PC-9 (cell line): ENCODE data around the gene CXCR1. TPM values are rescaled to one million over a fixed set of nuclear protein-coding genes. Genes with fewer than 3 reads are reported as not detected.

Experiments used
- BruUV-seq: library from RNA; stranded (reverse); fragments of 400-500 nt; replicated peaks from 2 replicates; lab custom pipeline; 2021; lab: Mats Ljungman, UMichigan
- CTCF ChIA-PET: fragments of 300-600 bp; sonication (Branson Sonifier 250); formaldehyde crosslinking; loops from one replicate; lab custom pipeline; 2022; ENCODE audit warnings: antibody characterized with exemption; lab: Charles Lee
- POLR2A ChIA-PET: fragments of 300-600 bp; sonication (Branson Sonifier 250); formaldehyde crosslinking; loops from one replicate; lab custom pipeline; 2022; ENCODE audit warnings: antibody characterized with exemption; ENCODE audit not compliant: unreplicated experiment; lab: Charles Lee
- DNase-seq, 2 experiments: peaks; one replicate each; pipeline versions ENCODE4 v3.0.0 to v3.0.0-alpha.2; 2015 to 2022; ENCODE audit warnings: mixed read lengths in 1 of 2
- H2AFZ ChIP-seq: fragments of 200-600 bp; sonication (generic); 2 replicates; pipeline ENCODE4 v1.8.1; 2017; ENCODE audit warnings: antibody characterized with exemption
- H3F3A ChIP-seq: fragments of 200-600 bp; sonication (generic); 2 replicates; pipeline ENCODE4 v1.8.1; 2017; ENCODE audit warnings: antibody characterized with exemption, mild to moderate bottlenecking, low read depth; ENCODE audit not compliant: insufficient read depth
- H3K27ac ChIP-seq: fragments of 200-600 bp; sonication (generic); 2 replicates; pipeline ENCODE4 v1.6.1; 2016; ENCODE audit warnings: mixed run types
- H3K27me3 ChIP-seq: fragments of 200-600 bp; sonication (generic); 2 replicates; pipeline ENCODE4 v1.6.1; 2016; ENCODE audit warnings: low read depth, mixed run types; ENCODE audit not compliant: insufficient read depth
- H3K36me3 ChIP-seq: fragments of 200-600 bp; sonication (generic); 2 replicates; pipeline ENCODE4 v1.6.1; 2016; ENCODE audit warnings: low read depth, mixed run types
- H3K4me1 ChIP-seq: fragments of 200-600 bp; sonication (generic); replicated peaks from 2 replicates; pipeline ENCODE4 v1.6.1; 2016; ENCODE audit warnings: mixed run types; ENCODE audit not compliant: insufficient read depth
- H3K4me2 ChIP-seq: fragments of 200-600 bp; sonication (generic); 2 replicates; pipeline ENCODE4 v1.6.1; 2017; ENCODE audit warnings: mixed run types
- H3K4me3 ChIP-seq: fragments of 200-600 bp; sonication (generic); 2 replicates; pipeline ENCODE4 v1.6.1; 2016; ENCODE audit warnings: mixed run types
- H3K79me2 ChIP-seq: fragments of 200-600 bp; sonication (generic); 2 replicates; pipeline ENCODE4 v1.6.1; 2017; ENCODE audit warnings: low read depth, mixed run types
- H3K9me2 ChIP-seq: fragments of 200-600 bp; sonication (generic); 2 replicates; pipeline ENCODE4 v1.8.1; 2017; ENCODE audit warnings: mild to moderate bottlenecking; ENCODE audit not compliant: insufficient read depth
- H3K9me3 ChIP-seq: fragments of 200-600 bp; sonication (generic); 2 replicates; pipeline ENCODE4 v1.8.1; 2016; ENCODE audit warnings: low read depth; ENCODE audit not compliant: insufficient read depth
- H4K20me1 ChIP-seq: fragments of 200-600 bp; sonication (generic); 2 replicates; pipeline ENCODE4 v1.8.1; 2017; ENCODE audit not compliant: insufficient read depth
- EZH2 ChIP-seq: fragments of 200-600 bp; sonication (generic); IDR thresholded peaks from 2 replicates; pipeline ENCODE4 v1.8.0; 2017; ENCODE audit warnings: antibody characterized with exemption, low read depth
- intact Hi-C: fragments of 100-400 bp; cut with micrococcal nuclease; formaldehyde crosslinking; loops from one replicate; pipeline ENCODE4 v1.10.0; 2022; ENCODE audit not compliant: unreplicated experiment
- total RNA-seq: library from RNA; stranded (reverse); gene quantifications from 2 replicates; pipeline ENCODE4 v1.2.3, GENCODE V29; 2021
- TF ChIP-seq, protein P1 (sequence below): fragments of 200-600 bp; sonication (generic); conservative IDR thresholded peaks from 2 replicates; pipeline ENCODE4 v1.6.1; 2017; ENCODE audit warnings: mixed run types, antibody characterized with exemption, mild to moderate bottlenecking, moderate library complexity

Gene CXCR1
- total RNA-seq, 1 experiment from 2014 or later: not detected

DNA sequence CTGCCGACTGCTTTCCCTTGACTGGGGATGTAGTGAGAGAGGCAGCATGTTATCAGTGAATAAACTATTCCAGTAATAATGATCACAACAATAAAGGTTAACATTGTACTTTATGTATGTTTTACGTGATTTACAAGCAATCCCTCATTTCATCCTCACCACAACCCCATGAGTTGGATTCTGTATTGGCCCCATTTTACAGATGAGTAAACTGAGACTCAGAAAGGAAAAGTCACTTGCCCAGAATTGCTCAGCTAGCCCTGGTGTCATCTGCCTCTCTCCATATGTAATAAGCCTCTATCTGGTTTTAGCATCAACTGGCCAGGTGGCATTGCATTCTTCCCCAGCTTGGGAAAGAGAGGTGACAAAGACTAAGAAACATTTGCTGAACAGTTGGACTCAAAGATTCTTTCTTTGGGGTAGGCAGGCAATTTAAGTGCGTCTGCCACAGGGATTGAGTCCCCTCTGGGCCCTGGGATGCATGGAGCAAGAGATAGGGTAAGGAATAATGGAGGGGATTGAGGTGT lies 38.8 kb downstream of the CXCR1 start:
- intact Hi-C loops: no loop called here
- BruUV-seq: no TSS peak
- H3K4me3 ChIP-seq: no peak overlapping the region
- H4K20me1 ChIP-seq: no peaks in the 10 kb centered on the region
- H3K27ac ChIP-seq: no peak overlapping the region
- no peaks in the 10 kb centered on the region for H3F3A ChIP-seq
- no peak for DNase-seq
- POLR2A ChIA-PET: no interaction called here
- CTCF ChIA-PET: no interaction called here
- H3K79me2 ChIP-seq: no peaks in the 10 kb centered on the region
- H3K36me3 ChIP-seq: no peaks in the 10 kb centered on the region
- no peak overlapping the region for H3K4me2 ChIP-seq
- H3K9me2 ChIP-seq: no peaks in the 10 kb centered on the region
- H2AFZ ChIP-seq: no peak overlapping the region
- H3K4me1 ChIP-seq: no peaks in the 10 kb centered on the region
- no peaks in the 10 kb centered on the region for H3K9me3 ChIP-seq
- TF ChIP-seq, protein P1, sequence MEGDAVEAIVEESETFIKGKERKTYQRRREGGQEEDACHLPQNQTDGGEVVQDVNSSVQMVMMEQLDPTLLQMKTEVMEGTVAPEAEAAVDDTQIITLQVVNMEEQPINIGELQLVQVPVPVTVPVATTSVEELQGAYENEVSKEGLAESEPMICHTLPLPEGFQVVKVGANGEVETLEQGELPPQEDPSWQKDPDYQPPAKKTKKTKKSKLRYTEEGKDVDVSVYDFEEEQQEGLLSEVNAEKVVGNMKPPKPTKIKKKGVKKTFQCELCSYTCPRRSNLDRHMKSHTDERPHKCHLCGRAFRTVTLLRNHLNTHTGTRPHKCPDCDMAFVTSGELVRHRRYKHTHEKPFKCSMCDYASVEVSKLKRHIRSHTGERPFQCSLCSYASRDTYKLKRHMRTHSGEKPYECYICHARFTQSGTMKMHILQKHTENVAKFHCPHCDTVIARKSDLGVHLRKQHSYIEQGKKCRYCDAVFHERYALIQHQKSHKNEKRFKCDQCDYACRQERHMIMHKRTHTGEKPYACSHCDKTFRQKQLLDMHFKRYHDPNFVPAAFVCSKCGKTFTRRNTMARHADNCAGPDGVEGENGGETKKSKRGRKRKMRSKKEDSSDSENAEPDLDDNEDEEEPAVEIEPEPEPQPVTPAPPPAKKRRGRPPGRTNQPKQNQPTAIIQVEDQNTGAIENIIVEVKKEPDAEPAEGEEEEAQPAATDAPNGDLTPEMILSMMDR: no peak
- no peak for TF ChIP-seq EZH2
- peaks cover 20% of the 10 kb centered on the region for H3K27me3 ChIP-seq

DNA sequence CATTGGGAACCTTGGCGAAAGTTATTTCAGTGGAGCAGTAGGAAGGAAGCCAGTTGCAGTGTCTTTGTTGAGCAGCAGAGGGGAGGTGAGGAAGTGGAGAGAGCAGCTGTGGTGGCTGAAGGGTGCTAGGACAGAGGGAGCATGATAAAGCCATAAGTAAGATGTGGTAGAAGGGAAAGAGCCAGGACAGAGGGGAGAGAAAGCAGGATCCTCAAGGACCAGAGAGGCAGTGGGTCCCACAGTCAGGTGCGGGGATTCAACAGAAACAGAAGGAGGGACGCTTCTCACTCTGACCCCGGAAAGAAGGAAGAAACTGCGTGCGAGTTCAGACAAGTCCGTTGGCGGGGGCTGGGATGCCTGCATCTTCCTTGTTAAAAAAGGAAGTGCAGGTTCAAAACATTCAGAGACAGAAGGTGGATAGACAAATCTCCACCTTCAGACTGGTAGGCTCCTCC lies 41.1 kb downstream of the CXCR1 start, which contains the start of gene CXCR2:
Gene CXCR2 (plus strand): TSS at position 403 of the 455 bp plus-strand sequence. CDS start 8,774 bp downstream, outside the sequence.
- Histone ChIP-seq H3K4me3 (no peak within 1 kb of the TSS), H3K36me3 (no peaks in the 10 kb centered on the region), H3K9me3 (no peaks in the 10 kb centered on the region; the same call in 1 of the 2 replicates), H4K20me1 (no peaks in the 10 kb centered on the region), H3F3A (no peaks in the 10 kb centered on the region), H3K79me2 (no peaks in the 10 kb centered on the region), H2AFZ (no peak within 1 kb of the TSS), H3K9me2 (no peaks in the 10 kb centered on the region), H3K27me3 (peaks cover 17% of the 10 kb centered on the region), H3K4me2 (no peak within 1 kb of the TSS), H3K4me1 (no peaks in the 10 kb centered on the region), H3K27ac (no peak within 1 kb of the TSS)
- intact Hi-C loops: no loop called here
- no TSS peak for BruUV-seq
- DNase-seq: no peak
- ChIA-PET CTCF (no interaction called here), POLR2A (no interaction called here)
- TF ChIP-seq, protein P1: no peak
- TF ChIP-seq EZH2: no peak

DNA sequence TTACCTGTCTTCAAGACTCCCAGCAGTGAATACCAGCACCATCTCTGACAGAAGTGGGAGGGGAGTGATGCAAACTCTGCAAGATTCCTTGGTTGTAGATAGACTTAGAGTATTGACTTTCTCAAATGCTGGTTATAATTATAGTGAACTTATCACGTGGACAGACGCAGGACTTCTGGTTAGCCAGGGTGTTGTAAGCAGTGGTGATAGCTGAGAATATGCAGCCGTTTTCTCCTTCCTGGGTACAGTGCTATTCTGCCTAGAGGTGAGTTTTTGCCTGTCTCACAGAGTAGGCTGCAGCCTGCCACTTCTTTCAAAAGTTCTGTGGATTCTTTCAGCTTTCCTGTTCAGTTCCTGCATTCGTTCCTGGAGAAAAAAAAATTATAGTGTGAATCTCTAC lies 41.7 kb downstream of the CXCR1 start:
- BruUV-seq: no TSS peak
- ChIA-PET POLR2A (no interaction called here), CTCF (no interaction called here)

More for the DNA sequence above, 41.7 kb downstream of the CXCR1 start:
- no peak for DNase-seq
- H3K27ac ChIP-seq: no peak overlapping the region
- no peak for TF ChIP-seq EZH2
- TF ChIP-seq, protein P1: no peak
- H4K20me1 ChIP-seq: no peaks in the 10 kb centered on the region
- no peaks in the 10 kb centered on the region for H3K4me1 ChIP-seq
- H3K27me3 ChIP-seq: peaks cover 22% of the 10 kb centered on the region
- intact Hi-C loops: no loop called here
- no peaks in the 10 kb centered on the region for H3K9me2 ChIP-seq
- H3K9me3 ChIP-seq: no peaks in the 10 kb centered on the region; the same call in 1 of the 2 replicates
- no peaks in the 10 kb centered on the region for H3K79me2 ChIP-seq
- H3K4me2 ChIP-seq: no peak overlapping the region
- H3K36me3 ChIP-seq: no peaks in the 10 kb centered on the region
- no peak overlapping the region for H2AFZ ChIP-seq
- no peaks in the 10 kb centered on the region for H3F3A ChIP-seq
- H3K4me3 ChIP-seq: no peak overlapping the region
